ENCODE measurements around the gene RPGRIP1L. TPM values are rescaled to one million over a fixed set of nuclear protein-coding genes. Genes with fewer than 3 reads are reported as not detected.

Gene RPGRIP1L
- total RNA-seq, 1 donor from 2014 or later: 23.2 TPM

DNA sequence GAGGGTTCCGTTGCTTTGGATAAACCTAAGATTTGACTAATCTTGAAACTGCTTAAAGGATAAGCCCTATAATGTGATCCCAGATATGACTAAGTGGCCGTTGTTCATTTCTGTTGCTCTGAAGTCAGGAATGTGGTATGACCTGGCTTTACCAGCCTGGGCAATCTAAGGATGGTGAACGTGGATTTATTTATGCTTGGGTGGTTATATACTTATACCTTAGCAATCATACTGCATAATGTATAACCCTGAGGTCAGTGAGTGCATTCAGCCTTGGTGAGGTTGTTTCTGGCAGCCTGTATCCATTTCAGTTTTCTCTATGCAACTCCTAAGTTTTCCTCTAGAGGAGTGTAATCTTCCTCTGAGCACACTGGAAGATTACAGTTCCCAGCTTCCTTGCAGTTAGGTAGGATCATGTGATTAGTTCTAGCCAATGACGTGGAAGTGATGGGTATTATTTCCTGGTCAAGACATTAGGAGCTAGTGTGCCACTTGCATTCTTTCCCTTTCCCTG is 42.2 kb upstream of the RPGRIP1L start:
- H3K4me1 ChIP-seq: peaks cover 9% of the 10 kb centered on the region
- no peak overlapping the region for H3K4me2 ChIP-seq
- H2AFZ ChIP-seq (replicated peaks): no peak overlapping the region
- no peak for DNase-seq (ENCODE audit: low spot score)
- H3K79me2 ChIP-seq (ENCODE audit: low read depth): peaks cover 74% of the 10 kb centered on the region
- no peak overlapping the region for H3K27ac ChIP-seq
- no peak overlapping the region for H3K4me3 ChIP-seq
- H4K20me1 ChIP-seq (ENCODE audit: low read depth): no peaks in the 10 kb centered on the region
- peaks cover 29% of the 10 kb centered on the region for H3K4me1 Mint-ChIP-seq
- H3K27me3 Mint-ChIP-seq (ENCODE audit: insufficient read depth, low read depth): no peaks in the 10 kb centered on the region
- H3K9me3 Mint-ChIP-seq: peaks cover 16% of the 10 kb centered on the region
- H3K36me3 Mint-ChIP-seq: peaks cover 4% of the 10 kb centered on the region
- H3K4me3 Mint-ChIP-seq: no peak overlapping the region
- H3K9ac ChIP-seq: no peak overlapping the region
- no peaks in the 10 kb centered on the region for H3F3A ChIP-seq (ENCODE audit: low read depth)
- H3K27me3 ChIP-seq: no peaks in the 10 kb centered on the region
- H3K27ac Mint-ChIP-seq: peak overlapping the region; percentile 45
- H3K9me3 ChIP-seq (ENCODE audit: low read depth): peaks cover 10% of the 10 kb centered on the region
- no peaks in the 10 kb centered on the region for H3K36me3 ChIP-seq
- TF ChIP-seq, protein P1, sequence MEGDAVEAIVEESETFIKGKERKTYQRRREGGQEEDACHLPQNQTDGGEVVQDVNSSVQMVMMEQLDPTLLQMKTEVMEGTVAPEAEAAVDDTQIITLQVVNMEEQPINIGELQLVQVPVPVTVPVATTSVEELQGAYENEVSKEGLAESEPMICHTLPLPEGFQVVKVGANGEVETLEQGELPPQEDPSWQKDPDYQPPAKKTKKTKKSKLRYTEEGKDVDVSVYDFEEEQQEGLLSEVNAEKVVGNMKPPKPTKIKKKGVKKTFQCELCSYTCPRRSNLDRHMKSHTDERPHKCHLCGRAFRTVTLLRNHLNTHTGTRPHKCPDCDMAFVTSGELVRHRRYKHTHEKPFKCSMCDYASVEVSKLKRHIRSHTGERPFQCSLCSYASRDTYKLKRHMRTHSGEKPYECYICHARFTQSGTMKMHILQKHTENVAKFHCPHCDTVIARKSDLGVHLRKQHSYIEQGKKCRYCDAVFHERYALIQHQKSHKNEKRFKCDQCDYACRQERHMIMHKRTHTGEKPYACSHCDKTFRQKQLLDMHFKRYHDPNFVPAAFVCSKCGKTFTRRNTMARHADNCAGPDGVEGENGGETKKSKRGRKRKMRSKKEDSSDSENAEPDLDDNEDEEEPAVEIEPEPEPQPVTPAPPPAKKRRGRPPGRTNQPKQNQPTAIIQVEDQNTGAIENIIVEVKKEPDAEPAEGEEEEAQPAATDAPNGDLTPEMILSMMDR (IDR thresholded peaks at IDR 0.05): no peak
- no peak for TF ChIP-seq EZH2phosphoT487 (IDR thresholded peaks at IDR 0.05)
- TF ChIP-seq EZH2 (IDR thresholded peaks at IDR 0.05): no peak

DNA sequence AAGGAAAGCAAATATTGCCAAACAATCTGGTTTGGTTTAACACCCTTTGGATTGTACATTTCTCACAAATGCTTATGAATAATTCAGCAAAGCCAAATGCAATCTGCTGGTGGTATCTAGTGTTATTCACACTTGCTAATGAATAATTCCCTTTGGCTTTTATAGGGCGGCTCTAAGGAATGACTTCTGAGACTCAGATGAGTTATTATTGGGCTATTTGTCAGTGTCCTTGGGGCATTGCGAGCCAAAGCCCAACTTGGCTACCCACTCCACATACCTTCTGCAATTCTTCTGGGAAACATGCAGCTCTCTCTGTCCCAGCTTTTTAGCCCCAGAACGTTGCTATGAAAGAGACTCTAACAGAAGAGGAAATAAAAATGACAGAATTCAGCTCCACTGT is 41.4 kb upstream of the RPGRIP1L start:
- Mint-ChIP-seq H3K27me3 (ENCODE audit: insufficient read depth, low read depth) (no peaks in the 10 kb centered on the region), H3K27ac (peak overlapping the region; percentile 76), H3K4me1 (peaks cover 34% of the 10 kb centered on the region), H3K36me3 (peaks cover 4% of the 10 kb centered on the region), H3K9me3 (peaks cover 16% of the 10 kb centered on the region), H3K4me3 (no peak overlapping the region)
- no peak for DNase-seq (ENCODE audit: low spot score)
- no peaks in the 10 kb centered on the region for H3K27me3 ChIP-seq
- no peak for TF ChIP-seq EZH2phosphoT487 (IDR thresholded peaks at IDR 0.05)
- TF ChIP-seq, protein P1 (IDR thresholded peaks at IDR 0.05): no peak
- TF ChIP-seq EZH2 (IDR thresholded peaks at IDR 0.05): no peak
- H3K9me3 ChIP-seq (ENCODE audit: low read depth): peaks cover 10% of the 10 kb centered on the region
- no peak overlapping the region for H3K4me2 ChIP-seq
- H3F3A ChIP-seq (ENCODE audit: low read depth): no peaks in the 10 kb centered on the region
- H3K4me1 ChIP-seq: peaks cover 9% of the 10 kb centered on the region
- no peak overlapping the region for H2AFZ ChIP-seq (replicated peaks)
- no peak overlapping the region for H3K9ac ChIP-seq
- H4K20me1 ChIP-seq (ENCODE audit: low read depth): no peaks in the 10 kb centered on the region
- peaks cover 69% of the 10 kb centered on the region for H3K79me2 ChIP-seq (ENCODE audit: low read depth)
- H3K4me3 ChIP-seq: no peak overlapping the region
- no peaks in the 10 kb centered on the region for H3K36me3 ChIP-seq
- no peak overlapping the region for H3K27ac ChIP-seq

DNA sequence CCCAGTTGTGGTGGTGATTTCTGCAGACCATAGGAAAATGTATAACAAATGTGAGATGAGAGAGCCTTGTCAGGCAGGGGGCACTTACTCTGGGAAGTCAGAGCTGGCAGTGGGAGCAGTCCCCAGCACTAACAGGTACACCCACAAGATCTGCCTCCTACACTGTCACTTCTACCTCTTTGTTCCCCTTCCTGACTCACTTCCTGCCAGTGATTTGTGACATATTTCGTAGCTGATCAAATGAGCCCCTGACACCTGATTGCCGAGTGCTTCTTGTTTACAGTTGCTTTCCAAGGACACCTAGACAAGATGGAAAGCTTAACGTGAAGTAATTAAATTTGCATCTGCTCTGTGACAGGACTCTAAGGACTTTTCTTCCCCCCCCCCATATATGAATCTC is 40.8 kb upstream of the RPGRIP1L start:
- Mint-ChIP-seq H3K27ac (peak overlapping the region; percentile 22), H3K9me3 (peaks cover 11% of the 10 kb centered on the region), H3K4me1 (peaks cover 40% of the 10 kb centered on the region), H3K36me3 (peaks cover 4% of the 10 kb centered on the region), H3K4me3 (no peak overlapping the region), H3K27me3 (ENCODE audit: insufficient read depth, low read depth) (no peaks in the 10 kb centered on the region)
- Histone ChIP-seq H3K27ac (no peak overlapping the region), H3K9me3 (ENCODE audit: low read depth) (peaks cover 10% of the 10 kb centered on the region), H2AFZ (replicated peaks) (no peak overlapping the region), H3K4me1 (peaks cover 9% of the 10 kb centered on the region), H3K9ac (no peak overlapping the region), H3K4me2 (no peak overlapping the region), H3K27me3 (no peaks in the 10 kb centered on the region), H4K20me1 (ENCODE audit: low read depth) (no peaks in the 10 kb centered on the region), H3F3A (ENCODE audit: low read depth) (no peaks in the 10 kb centered on the region), H3K4me3 (no peak overlapping the region), H3K36me3 (no peaks in the 10 kb centered on the region), H3K79me2 (ENCODE audit: low read depth) (peaks cover 66% of the 10 kb centered on the region)
- DNase-seq (ENCODE audit: low spot score): no peak
- no peak for TF ChIP-seq EZH2phosphoT487 (IDR thresholded peaks at IDR 0.05)
- TF ChIP-seq EZH2 (IDR thresholded peaks at IDR 0.05): no peak
- TF ChIP-seq, protein P1 (IDR thresholded peaks at IDR 0.05): no peak
